ENCODE measurements around the gene SYDE1.

Gene SYDE1

GRCh38 chr19:15108845-15109767, 1.9 kb downstream of the SYDE1 start:
- no peak for DNase-seq (ENCODE audit: low read depth)

GRCh38 chr19:15109768-15110417, 2.7 kb downstream of the SYDE1 start:
- DNase-seq (ENCODE audit: low read depth), result no peak

- DNase-seq (ENCODE audit: low read depth), result no peak
These were observed 3.2 kb downstream of the SYDE1 start for GRCh38 chr19:15110418-15110815.

GRCh38 chr19:15111758-15112157, 4.6 kb downstream of the SYDE1 start:
- DNase-seq (ENCODE audit: low read depth), result no peak

- no peak for DNase-seq (ENCODE audit: low read depth)
These were observed 5.2 kb downstream of the SYDE1 start for GRCh38 chr19:15112385-15112784.

- DNase-seq (ENCODE audit: low read depth), result no peak
These were observed 6.3 kb downstream of the SYDE1 start for GRCh38 chr19:15113245-15114152.

- DNase-seq (ENCODE audit: low read depth), result no peak
These were observed 6.9 kb downstream of the SYDE1 start for GRCh38 chr19:15114153-15114540.

GRCh38 chr19:15115080-15115479, 7.9 kb downstream of the SYDE1 start:
- no peak for DNase-seq (ENCODE audit: low read depth)

- DNase-seq (ENCODE audit: low read depth), result no peak
These were observed 8.8 kb downstream of the SYDE1 start for GRCh38 chr19:15115762-15116615.

- DNase-seq (ENCODE audit: low read depth), result no peak
These were observed 9.7 kb downstream of the SYDE1 start for GRCh38 chr19:15116856-15117255.

- no peak for DNase-seq (ENCODE audit: low read depth)
These were observed 11.0 kb downstream of the SYDE1 start for GRCh38 chr19:15118248-15118647.

GRCh38 chr19:15118789-15119494, 11.7 kb downstream of the SYDE1 start:
- no peak for DNase-seq (ENCODE audit: low read depth)

GRCh38 chr19:15120135-15121026, 13.2 kb downstream of the SYDE1 start:
- DNase-seq (ENCODE audit: low read depth), result no peak

GRCh38 chr19:15122331-15123030, 15.3 kb downstream of the SYDE1 start:
- DNase-seq (ENCODE audit: low read depth), result no peak

- no peak for DNase-seq (ENCODE audit: low read depth)
These were observed 16.1 kb downstream of the SYDE1 start for GRCh38 chr19:15123031-15123890.

GRCh38 chr19:15123900-15124299, 16.7 kb downstream of the SYDE1 start:
- DNase-seq (ENCODE audit: low read depth), result no peak

- no peak for DNase-seq (ENCODE audit: low read depth)
These were observed 17.5 kb downstream of the SYDE1 start for GRCh38 chr19:15124572-15125231.

Measured in activated T-helper 1 cell treated with Interleukin-2 at 50 U/mL for 16 hours (primary cell).